Skin epidermis (tissue), 12 donors: ENCODE results near the gene SLCO3A1.

Experiments
- H3K27ac ChIP-seq, 21 experiments: fragments of 200-600 bp; sonication (generic) in 11 of 21; one replicate each; pipeline ENCODE4 v1.5.0; 2020; ENCODE audit warnings: mild to moderate bottlenecking in 3 of 21, inconsistent platforms in 2 of 21, moderate library complexity in 2 of 21
- H3K4me3 ChIP-seq, 7 experiments: fragments of 200-600 bp; sonication (generic) in 2 of 7; one replicate each; pipeline ENCODE4 v1.5.0; 2020; ENCODE audit warnings: inconsistent platforms in 2 of 7, mild to moderate bottlenecking in 2 of 7, moderate library complexity in 1 of 7

Gene SLCO3A1

DNA sequence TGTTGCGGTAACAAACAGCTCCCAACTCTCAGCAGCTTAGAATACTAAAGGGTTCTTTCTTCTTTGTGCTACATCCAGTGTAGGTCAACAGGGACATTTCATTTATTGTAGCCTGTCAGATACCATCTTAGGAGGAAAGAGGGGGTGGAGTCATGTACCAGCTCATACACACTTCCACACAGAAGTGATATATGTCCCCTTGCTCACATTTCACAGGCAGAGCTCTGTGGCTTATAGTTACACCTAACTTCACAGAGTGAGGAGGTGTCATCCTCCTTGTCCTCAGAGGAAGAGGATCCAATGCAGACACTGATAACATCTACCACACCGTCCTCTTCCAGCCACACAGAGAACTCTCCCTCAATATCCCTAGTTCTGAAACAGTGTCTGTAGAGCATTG, 247.2 kb downstream of the SLCO3A1 start:
- Histone ChIP-seq H3K4me3 (no peak overlapping the region), H3K27ac (no peak overlapping the region)

GRCh38 chr15:92101708-92102394, 248.3 kb downstream of the SLCO3A1 start:
- Histone ChIP-seq H3K4me3 (no peak overlapping the region), H3K27ac (no peak overlapping the region)

DNA sequence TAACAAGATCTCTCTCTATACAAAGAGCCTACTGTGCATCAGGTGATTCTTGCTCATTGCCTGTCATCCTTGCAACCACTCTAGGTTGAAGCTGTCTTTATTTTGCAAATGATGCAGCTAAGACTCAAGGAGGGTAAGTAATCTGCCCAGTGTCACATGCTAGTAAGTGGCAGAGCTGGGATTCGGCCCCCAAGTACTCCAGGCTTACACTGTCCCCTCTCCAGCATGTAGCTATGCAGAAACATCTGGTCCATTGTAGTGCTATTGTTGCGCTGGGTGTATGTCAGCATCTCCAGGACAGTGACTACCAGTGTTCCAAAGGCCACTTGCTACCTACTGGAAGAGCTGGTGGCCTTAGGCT, 248.9 kb downstream of the SLCO3A1 start:
- no peak overlapping the region for H3K27ac ChIP-seq
- no peak overlapping the region for H3K4me3 ChIP-seq

- H3K4me3 ChIP-seq = no peak overlapping the region
- no peak overlapping the region for H3K27ac ChIP-seq
Measured at GRCh38 chr15:92104072-92104471, 250.6 kb downstream of the SLCO3A1 start.

- no peak overlapping the region for H3K27ac ChIP-seq
- H3K4me3 ChIP-seq = no peak overlapping the region
Measured at GRCh38 chr15:92105611-92106010, 252.1 kb downstream of the SLCO3A1 start.

GRCh38 chr15:92107510-92107909, 254.0 kb downstream of the SLCO3A1 start:
- H3K4me3 ChIP-seq = no peak overlapping the region
- H3K27ac ChIP-seq = no peak overlapping the region

DNA sequence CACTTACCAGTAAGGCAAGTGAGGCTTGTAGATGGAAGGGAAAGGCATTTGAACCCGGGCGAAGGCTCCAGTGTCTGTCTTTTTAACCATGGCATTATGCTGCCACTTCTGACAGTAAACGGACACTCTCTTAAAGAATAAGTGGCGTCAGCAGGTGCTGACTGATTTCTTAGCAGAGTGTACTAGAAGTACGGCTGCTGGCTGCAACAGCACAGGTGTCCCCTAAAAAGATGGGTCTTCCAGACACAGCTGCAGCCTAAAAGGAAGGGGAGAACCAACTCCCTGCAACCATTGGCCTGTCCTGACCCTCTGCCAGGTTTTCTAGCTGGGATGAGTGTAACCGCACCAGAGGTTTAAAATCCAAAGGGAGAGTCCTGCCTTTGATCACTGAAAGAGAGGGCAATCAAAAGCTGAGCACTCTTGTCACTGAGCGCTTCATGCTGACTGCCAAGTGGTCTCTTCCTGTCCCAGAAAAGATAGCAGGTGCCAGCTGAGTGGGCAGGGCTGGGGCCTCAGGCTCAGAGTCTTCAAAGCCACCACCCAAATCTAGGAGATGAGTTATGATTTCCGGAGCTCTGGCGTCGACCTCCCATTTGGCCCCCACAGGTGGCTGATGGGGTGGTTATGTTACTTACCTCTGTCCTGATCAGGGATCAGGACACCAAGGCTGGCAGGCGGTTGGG, 255.8 kb downstream of the SLCO3A1 start:
- no peak overlapping the region for H3K4me3 ChIP-seq
- H3K27ac ChIP-seq = no peak overlapping the region

DNA sequence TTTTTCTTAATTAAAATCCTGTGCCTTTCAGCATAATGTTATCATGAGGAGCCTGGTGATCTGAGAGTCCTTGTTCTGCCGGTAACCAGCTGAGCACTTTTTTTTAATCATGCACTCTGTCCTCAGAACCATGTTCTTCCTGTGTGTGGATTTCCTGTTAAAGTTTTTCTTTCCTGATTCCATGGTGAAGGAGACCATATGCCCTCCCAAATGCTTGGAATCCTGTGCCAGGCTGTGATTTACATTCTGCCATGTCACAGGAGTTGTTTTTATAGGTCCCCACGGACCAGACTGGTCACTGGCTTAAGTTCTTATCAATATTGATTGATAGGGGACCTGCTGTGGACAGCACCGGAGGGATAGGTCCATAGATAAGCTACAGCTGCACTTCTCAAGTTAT, 257.8 kb downstream of the SLCO3A1 start:
- H3K27ac ChIP-seq = no peak overlapping the region
- H3K4me3 ChIP-seq = no peak overlapping the region

GRCh38 chr15:92111751-92112150, 258.2 kb downstream of the SLCO3A1 start:
- Histone ChIP-seq H3K4me3 (no peak overlapping the region), H3K27ac (no peak overlapping the region)

- H3K27ac ChIP-seq = no peak overlapping the region
- no peak overlapping the region for H3K4me3 ChIP-seq
Measured at GRCh38 chr15:92112180-92112579, 258.7 kb downstream of the SLCO3A1 start.

GRCh38 chr15:92112711-92113110, 259.2 kb downstream of the SLCO3A1 start:
- Histone ChIP-seq H3K4me3 (no peak overlapping the region), H3K27ac (no peak overlapping the region)

GRCh38 chr15:92113832-92114231, 260.3 kb downstream of the SLCO3A1 start:
- Histone ChIP-seq H3K4me3 (no peak overlapping the region), H3K27ac (no peak overlapping the region)

DNA sequence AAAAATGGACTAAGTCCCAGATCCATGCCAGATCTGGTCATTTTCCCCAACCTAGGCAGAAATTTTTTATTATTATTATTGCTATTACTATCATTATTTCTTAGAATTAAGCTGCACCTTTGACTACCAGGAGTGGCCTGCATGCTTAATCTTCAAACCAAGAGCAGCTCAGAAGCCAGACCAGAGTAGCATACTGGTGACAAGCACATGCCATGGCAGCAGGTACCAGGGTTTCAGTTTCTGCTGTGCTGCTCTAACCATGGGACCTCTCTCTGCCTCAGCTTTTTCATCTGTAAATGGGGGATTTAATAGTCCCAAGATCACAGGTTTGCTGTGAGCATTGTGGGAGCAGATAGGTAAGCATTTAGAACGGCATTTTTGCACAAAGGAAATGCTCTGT, 262.3 kb downstream of the SLCO3A1 start:
- H3K27ac ChIP-seq = no peak overlapping the region

GRCh38 chr15:92116330-92116729, 262.8 kb downstream of the SLCO3A1 start:
- Histone ChIP-seq H3K4me3 (no peak overlapping the region), H3K27ac (no peak overlapping the region)

More for the DNA sequence above, 262.3 kb downstream of the SLCO3A1 start:
- no peak overlapping the region for H3K4me3 ChIP-seq

- no peak overlapping the region for H3K27ac ChIP-seq
- H3K4me3 ChIP-seq = no peak overlapping the region
Measured at GRCh38 chr15:92117261-92117731, 263.8 kb downstream of the SLCO3A1 start.

DNA sequence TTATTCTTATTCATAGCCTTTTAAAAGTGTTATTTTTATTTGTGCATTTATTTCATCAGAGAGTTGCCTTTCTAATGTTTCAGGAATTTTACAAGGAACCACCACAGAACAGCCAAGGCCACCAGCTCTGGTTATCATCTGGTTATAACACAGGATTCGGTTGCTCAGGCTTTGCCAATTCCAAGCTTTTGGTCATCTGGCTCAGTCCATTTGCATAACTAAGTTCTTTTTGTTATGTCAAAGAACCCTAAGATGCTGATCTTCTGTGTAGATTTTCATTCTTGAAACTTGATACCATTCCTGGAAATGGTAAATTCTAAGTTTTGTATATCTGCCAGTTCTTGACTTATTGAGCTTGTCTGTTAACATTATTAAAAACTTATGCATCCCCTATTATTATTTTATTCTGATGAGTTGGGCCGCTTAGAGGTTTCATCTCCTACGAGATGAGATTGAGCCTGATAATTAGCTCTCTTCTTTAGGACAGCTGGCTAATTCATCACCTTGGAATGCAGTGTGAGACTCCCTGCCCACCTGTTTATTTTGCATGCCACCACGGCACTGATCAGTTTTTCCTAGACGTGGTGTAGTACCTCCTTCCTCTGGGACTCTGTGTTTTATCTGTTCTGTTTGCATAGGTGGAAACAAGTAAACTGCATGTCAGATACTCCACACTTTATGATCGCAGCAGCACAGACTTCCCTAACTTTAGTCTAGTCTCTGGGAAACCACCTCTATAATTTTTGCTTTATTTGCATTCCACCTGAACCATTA, 264.8 kb downstream of the SLCO3A1 start:
- H3K4me3 ChIP-seq = no peak overlapping the region
- no peak overlapping the region for H3K27ac ChIP-seq

DNA sequence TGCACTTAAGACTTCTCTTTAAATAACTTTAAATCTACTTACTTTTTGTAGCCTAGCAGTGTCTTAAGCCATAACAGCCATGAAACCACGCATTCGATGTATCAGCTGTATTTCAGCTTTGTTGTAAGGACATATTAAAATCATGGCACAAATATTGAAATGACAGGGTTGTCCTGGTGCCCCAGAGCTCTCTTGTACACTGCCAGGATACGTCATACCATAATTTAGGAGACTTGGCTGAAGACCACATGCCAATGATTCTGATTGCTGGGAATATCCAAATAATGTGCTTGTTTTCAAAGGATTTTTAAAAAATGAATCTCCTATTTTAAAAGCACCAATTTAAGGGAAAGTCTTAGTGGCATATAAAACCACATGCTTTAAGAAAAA, 265.4 kb downstream of the SLCO3A1 start:
- no peak overlapping the region for H3K4me3 ChIP-seq
- H3K27ac ChIP-seq = no peak overlapping the region

DNA sequence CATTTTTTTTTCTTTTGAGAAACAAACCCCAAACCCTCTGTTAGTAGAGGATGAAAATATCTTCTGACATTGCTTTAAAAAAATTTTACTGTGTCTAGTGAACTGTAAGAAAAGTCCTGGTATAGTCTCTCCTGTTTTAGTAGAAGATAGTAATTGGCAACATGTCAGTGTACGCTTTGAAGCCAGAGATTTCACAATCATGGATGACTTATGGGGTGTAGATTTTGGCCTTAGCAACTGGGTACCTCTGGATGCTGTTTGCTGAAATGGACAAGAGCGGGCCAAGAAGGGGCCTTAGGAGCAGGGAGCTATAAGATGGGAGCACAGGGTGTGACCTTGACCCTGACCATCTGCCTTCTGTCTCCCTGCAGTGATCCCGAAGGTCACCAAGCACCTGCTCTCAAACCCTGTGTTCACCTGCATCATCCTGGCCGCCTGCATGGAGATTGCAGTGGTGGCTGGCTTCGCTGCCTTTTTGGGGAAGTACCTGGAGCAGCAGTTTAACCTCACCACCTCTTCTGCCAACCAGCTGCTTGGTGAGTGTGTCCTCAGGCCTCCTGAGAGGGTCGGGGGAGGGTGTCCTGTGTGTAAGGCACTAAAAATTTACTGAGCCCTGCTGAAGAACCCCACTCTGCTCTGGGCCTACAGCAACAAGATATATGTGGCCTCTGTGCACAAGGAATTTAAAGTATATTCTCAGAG, 266.7 kb downstream of the SLCO3A1 start:
- Histone ChIP-seq H3K27ac (no peak overlapping the region), H3K4me3 (no peak overlapping the region)

- Histone ChIP-seq H3K27ac (no peak overlapping the region), H3K4me3 (no peak overlapping the region)
Measured at GRCh38 chr15:92121047-92121446, 267.5 kb downstream of the SLCO3A1 start.

DNA sequence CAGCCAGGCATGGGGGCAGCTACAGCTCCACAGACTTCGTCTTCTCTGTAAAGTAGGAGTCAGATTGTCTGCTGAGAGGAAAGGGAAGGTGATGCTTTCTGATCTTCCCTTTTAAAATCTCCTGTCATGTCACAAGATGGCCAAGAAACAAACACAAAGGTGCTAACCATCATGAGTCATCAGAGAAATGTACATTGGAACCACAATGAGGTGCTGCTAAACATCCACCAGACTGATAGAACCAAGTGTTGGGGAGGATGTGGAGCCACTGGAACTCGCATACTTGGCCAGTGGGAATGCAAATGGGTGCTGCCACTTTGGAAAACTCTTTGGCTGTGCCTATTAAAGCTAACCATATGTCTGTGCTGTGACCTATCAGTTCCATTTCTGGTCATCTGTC, 268.8 kb downstream of the SLCO3A1 start:
- Histone ChIP-seq H3K27ac (no peak overlapping the region), H3K4me3 (no peak overlapping the region)
